GM19238 (cell line): Measurements from ENCODE around the gene MYCBPAP.

ENCODE experiments used
- DNase-seq: peaks from one replicate; pipeline ENCODE4 v3.0.0; 2011; ENCODE audit warnings: low spot score; ENCODE audit not compliant: insufficient read length

The MYCBPAP gene

GRCh38 chr17:50549969-50550368 lies 41.7 kb downstream of the MYCBPAP start:
- no peak for DNase-seq

- no peak for DNase-seq
These were observed 42.6 kb downstream of the MYCBPAP start for GRCh38 chr17:50550661-50551432.

- DNase-seq, result no peak
These were observed 43.2 kb downstream of the MYCBPAP start for GRCh38 chr17:50551433-50551815.

- DNase-seq, result no peak
These were observed 43.6 kb downstream of the MYCBPAP start for GRCh38 chr17:50551884-50552283.

GRCh38 chr17:50554201-50554600 lies 46.0 kb downstream of the MYCBPAP start:
- DNase-seq, result no peak

- DNase-seq, result no peak
These were observed 48.6 kb downstream of the MYCBPAP start for GRCh38 chr17:50556803-50557202.

GRCh38 chr17:50557630-50558029 lies 49.4 kb downstream of the MYCBPAP start:
- no peak for DNase-seq

GRCh38 chr17:50558091-50558490 lies 49.9 kb downstream of the MYCBPAP start:
- no peak for DNase-seq

GRCh38 chr17:50558581-50558940 lies 50.3 kb downstream of the MYCBPAP start:
- no peak for DNase-seq

- DNase-seq, result no peak
These were observed 50.8 kb downstream of the MYCBPAP start for GRCh38 chr17:50558941-50559614.

GRCh38 chr17:50559674-50560184 lies 51.5 kb downstream of the MYCBPAP start:
- DNase-seq, result no peak

- peak; percentile 96 for DNase-seq
These were observed 52.1 kb downstream of the MYCBPAP start, which contains the start of gene CACNA1G for GRCh38 chr17:50560185-50560824. Gene CACNA1G (plus strand): TSS chr17:50560715. CDS start chr17:50561460, 745 bp downstream.

- no peak for DNase-seq
These were observed 52.9 kb downstream of the MYCBPAP start for GRCh38 chr17:50560931-50561745.

GRCh38 chr17:50561746-50562141 lies 53.5 kb downstream of the MYCBPAP start:
- no peak for DNase-seq

GRCh38 chr17:50562242-50563091 lies 54.2 kb downstream of the MYCBPAP start:
- DNase-seq, result no peak

GRCh38 chr17:50563092-50563511 lies 54.9 kb downstream of the MYCBPAP start:
- DNase-seq, result no peak

- no peak for DNase-seq
These were observed 56.7 kb downstream of the MYCBPAP start for GRCh38 chr17:50564916-50565315.

GRCh38 chr17:50565402-50566350 lies 57.4 kb downstream of the MYCBPAP start:
- DNase-seq, result no peak

GRCh38 chr17:50566886-50567285 lies 58.6 kb downstream of the MYCBPAP start:
- DNase-seq, result no peak
